Kidney epithelial cell (primary cell): ENCODE results near the gene CACNA2D1. TPM values are rescaled to one million over a fixed set of nuclear protein-coding genes. Genes with fewer than 3 reads are reported as not detected.
A peak's percentile ranks its signal among the peaks of the same experiment; 100 is the strongest.

Experiments used
- DNase-seq: peaks from one replicate; pipeline ENCODE4 v3.0.0-alpha.2; 2010; ENCODE audit warnings: low read depth
- H3K27me3 ChIP-seq: 2 replicates; pipeline ENCODE4 v1.6.0; 2011; ENCODE audit warnings: low read length; ENCODE audit not compliant: control insufficient read depth, insufficient read depth
- H3K36me3 ChIP-seq: 2 replicates; pipeline ENCODE4 v1.5.1; 2011; ENCODE audit warnings: low read length; ENCODE audit not compliant: control insufficient read depth, insufficient read depth
- H3K4me3 ChIP-seq: 2 replicates; pipeline ENCODE4 v1.5.1; 2011; ENCODE audit warnings: low read depth, mild to moderate bottlenecking, control low read depth, low read length
- total RNA-seq: library from RNA; depleted of rRNA; stranded (reverse); fragments of >200 nt; gene quantifications from 2 replicates; pipeline ENCODE4 v1.2.3, GENCODE V29; 2015
- TF ChIP-seq, protein P1 (sequence below): IDR thresholded peaks from 2 replicates; pipeline ENCODE4 v1.5.1; 2011; ENCODE audit warnings: mild to moderate bottlenecking, moderate library complexity, low read length, control low read depth, inconsistent platforms; ENCODE audit not compliant: insufficient read depth, poor library complexity, severe bottlenecking

CACNA2D1 gene
- total RNA-seq, 1 donor from 2014 or later: 5.9 TPM

- Histone ChIP-seq H3K27me3 (no peaks in the 10 kb centered on the region), H3K36me3 (no peaks in the 10 kb centered on the region), H3K4me3 (no peak overlapping the region)
- TF ChIP-seq, protein P1, sequence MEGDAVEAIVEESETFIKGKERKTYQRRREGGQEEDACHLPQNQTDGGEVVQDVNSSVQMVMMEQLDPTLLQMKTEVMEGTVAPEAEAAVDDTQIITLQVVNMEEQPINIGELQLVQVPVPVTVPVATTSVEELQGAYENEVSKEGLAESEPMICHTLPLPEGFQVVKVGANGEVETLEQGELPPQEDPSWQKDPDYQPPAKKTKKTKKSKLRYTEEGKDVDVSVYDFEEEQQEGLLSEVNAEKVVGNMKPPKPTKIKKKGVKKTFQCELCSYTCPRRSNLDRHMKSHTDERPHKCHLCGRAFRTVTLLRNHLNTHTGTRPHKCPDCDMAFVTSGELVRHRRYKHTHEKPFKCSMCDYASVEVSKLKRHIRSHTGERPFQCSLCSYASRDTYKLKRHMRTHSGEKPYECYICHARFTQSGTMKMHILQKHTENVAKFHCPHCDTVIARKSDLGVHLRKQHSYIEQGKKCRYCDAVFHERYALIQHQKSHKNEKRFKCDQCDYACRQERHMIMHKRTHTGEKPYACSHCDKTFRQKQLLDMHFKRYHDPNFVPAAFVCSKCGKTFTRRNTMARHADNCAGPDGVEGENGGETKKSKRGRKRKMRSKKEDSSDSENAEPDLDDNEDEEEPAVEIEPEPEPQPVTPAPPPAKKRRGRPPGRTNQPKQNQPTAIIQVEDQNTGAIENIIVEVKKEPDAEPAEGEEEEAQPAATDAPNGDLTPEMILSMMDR: no peak
- DNase-seq: peak; percentile 26
Measured at GRCh38 chr7:82319674-82320118, 123.9 kb downstream of the CACNA2D1 start.

DNA sequence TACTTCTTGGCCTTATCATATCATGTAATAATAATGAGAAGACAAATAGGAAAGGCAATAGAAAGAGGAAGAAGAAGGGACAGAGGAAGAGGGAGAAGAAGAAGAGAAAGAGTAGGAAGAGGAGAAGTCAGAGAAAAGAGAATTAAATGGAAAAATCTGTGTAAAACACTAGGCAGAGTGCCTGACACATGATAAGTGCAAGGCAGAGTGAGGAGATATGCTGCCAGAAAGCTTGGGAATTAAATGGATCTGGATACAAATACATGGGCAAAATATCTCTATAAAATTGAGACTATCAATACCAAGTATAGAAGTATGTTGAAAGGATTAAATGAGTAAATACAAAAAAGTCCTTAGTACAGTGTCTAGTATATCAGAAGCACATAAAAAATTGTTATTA, 124.8 kb downstream of the CACNA2D1 start:
- DNase-seq: no peak
- Histone ChIP-seq H3K36me3 (no peaks in the 10 kb centered on the region), H3K27me3 (no peaks in the 10 kb centered on the region), H3K4me3 (no peak overlapping the region)
- TF ChIP-seq, protein P1: no peak

DNA sequence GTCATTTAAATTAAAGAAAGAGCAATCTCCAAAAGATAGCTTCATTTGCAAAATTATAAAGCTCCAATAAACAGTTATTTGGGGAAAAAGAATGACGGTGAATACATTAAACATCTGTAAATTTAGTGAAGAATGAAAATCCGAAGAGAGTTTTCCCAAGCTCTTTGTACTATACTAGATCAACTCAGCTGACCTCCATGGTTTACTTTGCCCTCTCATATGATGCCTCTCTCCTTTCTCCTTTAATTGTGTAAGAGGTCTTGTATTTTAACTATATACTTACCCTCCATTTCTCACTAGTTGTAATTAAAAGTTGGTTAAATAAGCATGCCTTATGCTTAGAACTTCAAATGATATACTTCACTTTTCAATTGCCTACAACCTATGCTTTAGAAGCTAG, 125.8 kb downstream of the CACNA2D1 start:
- H3K36me3 ChIP-seq: no peaks in the 10 kb centered on the region
- no peaks in the 10 kb centered on the region for H3K27me3 ChIP-seq
- TF ChIP-seq, protein P1: no peak
- no peak for DNase-seq
- H3K4me3 ChIP-seq: no peak overlapping the region

DNA sequence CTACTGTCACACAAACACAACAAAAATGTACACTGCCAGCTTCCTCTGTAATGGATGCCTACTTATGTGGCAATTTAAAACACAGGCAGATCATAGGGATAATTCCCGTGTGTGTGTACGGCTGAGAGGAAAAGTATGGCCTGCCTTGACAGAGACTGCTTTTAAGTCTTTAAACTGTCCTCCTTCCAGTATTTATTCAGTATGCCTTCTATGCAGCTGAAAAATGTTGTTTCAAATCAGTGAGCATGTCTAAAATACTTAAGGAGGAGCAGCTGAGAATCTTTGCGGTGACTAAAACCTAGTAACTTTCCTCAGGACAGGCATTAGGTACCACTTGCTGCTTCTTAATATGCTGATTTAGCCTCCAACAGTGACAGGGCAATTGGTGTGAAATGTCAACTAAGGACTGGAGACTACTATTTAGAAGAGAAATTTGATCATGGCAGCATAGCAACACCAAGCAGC, 126.3 kb downstream of the CACNA2D1 start:
- peak; percentile 0 for DNase-seq
- TF ChIP-seq, protein P1: no peak
- no peaks in the 10 kb centered on the region for H3K27me3 ChIP-seq

DNA sequence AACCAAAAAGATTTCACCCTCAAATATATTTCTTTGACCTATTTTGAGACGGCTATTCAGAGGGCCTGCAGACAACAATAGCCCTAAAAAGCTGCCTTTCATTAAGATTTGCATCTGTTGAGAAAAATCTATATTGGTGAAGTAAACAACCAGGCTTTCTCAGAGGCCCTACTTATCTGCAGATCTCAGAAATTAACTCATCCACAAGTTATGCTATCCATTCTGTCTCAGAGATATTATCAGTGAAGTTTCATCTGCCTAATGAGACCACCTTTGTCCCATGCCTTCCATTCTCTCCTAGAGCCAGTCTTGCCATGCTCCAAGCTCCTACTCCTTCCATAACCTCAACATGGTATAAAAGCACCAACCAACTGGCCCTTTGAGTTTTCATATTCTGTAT, 130.3 kb downstream of the CACNA2D1 start:
- no peaks in the 10 kb centered on the region for H3K27me3 ChIP-seq
- H3K36me3 ChIP-seq: no peaks in the 10 kb centered on the region
- no peak for DNase-seq
- H3K4me3 ChIP-seq: no peak overlapping the region
- TF ChIP-seq, protein P1: no peak

More for the DNA sequence above, 126.3 kb downstream of the CACNA2D1 start:
- Histone ChIP-seq H3K36me3 (no peaks in the 10 kb centered on the region), H3K4me3 (no peak overlapping the region)

- H3K4me3 ChIP-seq: no peak overlapping the region
- H3K36me3 ChIP-seq: no peaks in the 10 kb centered on the region
- TF ChIP-seq, protein P1: no peak
Measured at GRCh38 chr7:82312646-82313045, 130.9 kb downstream of the CACNA2D1 start.

More at GRCh38 chr7:82312646-82313045, 130.9 kb downstream of the CACNA2D1 start:
- H3K27me3 ChIP-seq: no peaks in the 10 kb centered on the region
- DNase-seq: no peak
